Spleen (tissue), 7 donors: ENCODE data around the gene ASB10.

ENCODE experiments used
- POLR2A ChIP-seq, 3 donors: fragments of 450-650 bp; IDR thresholded peaks; one replicate each; pipeline ENCODE4 v1.5.1; 2017; ENCODE audit warnings: antibody characterized with exemption in 3 of 3, mild to moderate bottlenecking in 1 of 3
- POLR2AphosphoS5 ChIP-seq, 3 donors: sonication (generic); formaldehyde crosslinking; IDR thresholded peaks; one replicate each; pipeline ENCODE4 v1.5.1; 2017; ENCODE audit warnings: antibody characterized with exemption in 3 of 3
- TF ChIP-seq, protein P1 (sequence below), 11 experiments: fragments of 200-600 bp in 7 of 11; fragments of 450-650 bp in 4 of 11; sonication (generic) in 4 of 11; IDR thresholded peaks in 8 of 11; conservative IDR thresholded peaks in 3 of 11; 1 replicate in 7 of 11; 2 replicates in 4 of 11; pipeline versions ENCODE4 v1.4.0 to v1.8.0; 2016 to 2021; ENCODE audit warnings: antibody characterized with exemption in 11 of 11, inconsistent platforms in 4 of 11, mild to moderate bottlenecking in 1 of 11
- donor health status: DM: no; HTN: no; CAD: no; lungs with moderate emphysema.
- donor health status: DM: no; HTN: no; CAD: no.
- donor health status: DM: no; HTN: no; CAD: no.

DNA sequence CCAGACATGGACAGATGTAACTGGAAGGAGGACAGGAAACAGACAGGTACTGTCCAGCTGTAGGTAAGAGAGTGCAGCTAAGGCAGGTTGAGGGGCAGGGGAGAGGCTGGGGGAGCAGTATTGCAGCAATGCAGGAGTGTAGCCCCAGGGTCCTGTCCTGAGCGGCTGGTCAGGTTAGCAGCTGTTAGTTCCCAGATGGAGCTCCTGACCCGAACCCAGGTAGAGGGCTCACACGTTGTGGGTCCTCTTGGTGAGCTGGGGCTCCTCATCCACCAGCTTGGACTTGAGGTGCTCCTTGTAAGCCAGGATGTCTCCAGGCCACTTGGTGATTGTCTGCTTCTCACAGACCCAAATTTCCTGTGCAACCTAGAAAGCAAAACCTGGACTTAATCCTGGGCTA lies 26.8 kb upstream of the ASB10 start:
- TF ChIP-seq POLR2AphosphoS5 (IDR thresholded peaks at IDR 0.05) (no peak), POLR2A (IDR thresholded peaks at IDR 0.05) (no peak)
- TF ChIP-seq, protein P1, sequence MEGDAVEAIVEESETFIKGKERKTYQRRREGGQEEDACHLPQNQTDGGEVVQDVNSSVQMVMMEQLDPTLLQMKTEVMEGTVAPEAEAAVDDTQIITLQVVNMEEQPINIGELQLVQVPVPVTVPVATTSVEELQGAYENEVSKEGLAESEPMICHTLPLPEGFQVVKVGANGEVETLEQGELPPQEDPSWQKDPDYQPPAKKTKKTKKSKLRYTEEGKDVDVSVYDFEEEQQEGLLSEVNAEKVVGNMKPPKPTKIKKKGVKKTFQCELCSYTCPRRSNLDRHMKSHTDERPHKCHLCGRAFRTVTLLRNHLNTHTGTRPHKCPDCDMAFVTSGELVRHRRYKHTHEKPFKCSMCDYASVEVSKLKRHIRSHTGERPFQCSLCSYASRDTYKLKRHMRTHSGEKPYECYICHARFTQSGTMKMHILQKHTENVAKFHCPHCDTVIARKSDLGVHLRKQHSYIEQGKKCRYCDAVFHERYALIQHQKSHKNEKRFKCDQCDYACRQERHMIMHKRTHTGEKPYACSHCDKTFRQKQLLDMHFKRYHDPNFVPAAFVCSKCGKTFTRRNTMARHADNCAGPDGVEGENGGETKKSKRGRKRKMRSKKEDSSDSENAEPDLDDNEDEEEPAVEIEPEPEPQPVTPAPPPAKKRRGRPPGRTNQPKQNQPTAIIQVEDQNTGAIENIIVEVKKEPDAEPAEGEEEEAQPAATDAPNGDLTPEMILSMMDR (IDR thresholded peaks at IDR 0.05 in 8 of 11, conservative IDR thresholded peaks at IDR 0.05 in 3 of 11), result no peak
